Stimulated activated CD8-positive, alpha-beta memory T cell treated with anti-CD3 and anti-CD28 coated beads, Interleukin-7, amount 100 ng/mL, for 4 hours (primary cell): Measurements from ENCODE around the gene CTSC.

Experiments
- DNase-seq, 2 donors: peaks; one replicate each; pipeline ENCODE4 v3.0.0-alpha.2; 2020; ENCODE audit warnings: low read depth in 2 of 2

Gene CTSC

DNA sequence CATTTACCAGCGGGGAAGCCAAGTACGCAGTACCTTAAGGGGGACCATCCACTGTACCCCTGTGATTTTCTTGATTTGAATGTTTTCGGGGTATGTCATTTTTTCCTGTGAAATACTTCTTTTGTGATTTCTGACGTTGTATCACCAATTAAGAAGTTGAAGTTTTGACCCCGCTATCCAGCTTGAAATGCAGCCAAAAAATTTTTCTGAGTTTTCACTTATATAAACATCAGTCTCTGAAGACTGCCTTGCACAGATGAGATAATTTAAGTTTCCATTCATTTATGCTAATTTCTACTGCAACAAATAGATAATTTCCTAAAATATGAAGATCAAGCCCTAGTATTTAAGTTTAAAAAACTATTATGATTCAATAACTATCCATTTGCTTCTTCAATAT lies 20.0 kb downstream of the CTSC start:
- DNase-seq: no peak

DNA sequence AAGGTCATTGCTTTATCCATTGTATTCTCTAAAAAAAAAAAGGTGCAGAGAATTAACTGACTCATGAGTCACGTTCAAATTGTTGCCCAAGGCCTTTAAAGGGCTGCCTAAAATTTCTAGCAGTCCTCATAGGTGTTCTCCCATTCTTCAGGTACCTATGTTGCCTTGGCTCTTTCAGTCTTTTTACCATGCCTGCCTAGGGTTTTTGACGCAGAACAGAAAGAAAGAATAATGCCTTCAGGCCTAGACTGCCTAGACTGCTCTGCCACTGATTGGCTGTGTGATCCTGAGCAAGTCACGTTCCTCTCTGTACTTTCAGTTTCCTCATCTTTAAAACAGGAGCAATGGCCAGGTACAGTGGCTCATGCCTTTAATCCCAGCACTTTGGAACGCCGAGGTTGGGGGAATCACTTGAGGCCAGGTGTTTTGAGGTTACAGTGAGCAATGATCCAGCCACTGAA lies 21.5 kb downstream of the CTSC start:
- no peak for DNase-seq

DNA sequence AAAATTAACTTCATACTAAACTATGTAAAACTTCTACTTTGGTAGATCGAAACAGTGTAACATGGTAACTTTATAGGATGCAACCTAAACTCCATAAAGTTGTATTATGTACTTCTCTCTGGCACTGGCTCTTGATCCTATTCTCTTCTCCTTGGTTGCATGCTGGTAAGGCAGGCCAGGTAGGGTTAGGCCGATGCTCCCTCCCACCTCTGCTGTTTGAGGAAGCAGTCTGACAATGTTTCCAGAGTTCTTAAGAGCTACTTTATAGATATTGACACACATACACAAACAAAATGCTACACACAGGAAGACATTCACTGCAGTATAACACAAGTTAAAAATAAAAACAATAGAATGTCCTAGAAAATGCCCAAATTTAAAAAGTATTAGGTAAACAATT lies 22.5 kb downstream of the CTSC start:
- no peak for DNase-seq

DNA sequence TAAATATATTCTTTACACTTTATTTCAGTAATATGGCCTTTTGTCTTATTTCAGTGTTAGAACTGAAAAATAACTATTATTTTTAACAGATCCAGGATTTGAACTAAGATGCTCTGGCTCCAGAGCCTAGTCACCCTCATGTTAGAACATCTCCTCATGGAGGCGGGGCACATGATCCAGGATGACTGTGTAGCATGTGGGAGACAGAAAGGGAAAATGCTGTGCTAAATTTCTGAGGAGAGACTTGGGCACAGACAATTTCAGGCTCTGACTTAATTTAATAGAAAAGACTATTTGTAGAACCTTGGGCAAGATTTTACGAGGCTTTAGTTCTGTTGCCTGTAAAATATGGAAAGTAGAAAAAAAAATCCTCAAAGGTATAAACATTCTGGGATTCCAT lies 24.1 kb downstream of the CTSC start:
- DNase-seq: no peak

- no peak for DNase-seq
These were observed 24.9 kb downstream of the CTSC start for GRCh38 chr11:88312628-88313027.

- no peak for DNase-seq
These were observed 27.3 kb downstream of the CTSC start for GRCh38 chr11:88310246-88310645.

- DNase-seq: no peak
These were observed 29.0 kb downstream of the CTSC start for GRCh38 chr11:88308576-88308975.

- no peak for DNase-seq
These were observed 29.6 kb downstream of the CTSC start for GRCh38 chr11:88307749-88308425.

DNA sequence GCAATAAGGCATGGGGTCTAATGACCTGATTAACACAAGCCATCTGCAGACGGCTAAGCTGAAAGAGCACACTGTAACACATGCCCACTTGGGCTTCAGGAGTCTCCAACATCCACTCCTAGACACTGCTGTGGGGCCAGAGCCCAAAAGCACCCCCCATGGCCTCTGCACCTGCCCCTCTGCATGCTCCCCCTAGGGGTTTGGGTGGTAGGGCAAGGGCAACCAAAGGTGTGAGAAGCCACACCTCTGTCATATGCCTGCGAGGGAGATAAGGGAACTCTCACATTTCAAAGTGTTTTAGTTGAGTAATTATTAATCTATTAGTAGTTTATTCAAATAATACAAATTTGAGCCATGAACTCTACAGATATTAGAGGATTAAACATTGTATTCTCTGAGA lies 30.8 kb downstream of the CTSC start:
- DNase-seq: no peak

DNA sequence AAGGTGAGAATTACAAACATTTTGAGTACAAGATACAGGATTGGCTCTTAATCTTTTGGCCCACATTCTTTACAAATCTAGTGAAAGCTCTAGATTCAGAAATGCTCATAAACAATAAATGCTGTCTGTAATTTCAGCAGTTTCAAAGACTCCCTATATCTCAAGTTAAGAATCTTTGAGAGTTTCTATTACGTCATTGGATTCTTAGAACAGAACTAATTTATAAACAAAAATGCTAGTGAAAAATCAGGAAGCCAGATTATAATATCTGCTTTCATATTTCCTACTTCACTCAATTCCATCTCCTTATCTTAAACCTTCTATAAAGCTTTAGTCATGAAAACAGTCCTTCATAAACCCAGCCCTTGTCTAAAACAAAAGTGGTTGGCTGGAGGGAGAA lies 32.1 kb downstream of the CTSC start:
- no peak for DNase-seq

- DNase-seq: no peak
These were observed 33.2 kb downstream of the CTSC start for GRCh38 chr11:88304352-88304751.

GRCh38 chr11:88303037-88303436 lies 34.5 kb downstream of the CTSC start:
- DNase-seq: no peak

- no peak for DNase-seq
These were observed 35.9 kb downstream of the CTSC start for GRCh38 chr11:88301488-88302140.

- DNase-seq: no peak
These were observed 36.5 kb downstream of the CTSC start for GRCh38 chr11:88300888-88301487.

GRCh38 chr11:88297863-88298262 lies 39.7 kb downstream of the CTSC start:
- no peak for DNase-seq

GRCh38 chr11:88297421-88297820 lies 40.1 kb downstream of the CTSC start:
- no peak for DNase-seq

DNA sequence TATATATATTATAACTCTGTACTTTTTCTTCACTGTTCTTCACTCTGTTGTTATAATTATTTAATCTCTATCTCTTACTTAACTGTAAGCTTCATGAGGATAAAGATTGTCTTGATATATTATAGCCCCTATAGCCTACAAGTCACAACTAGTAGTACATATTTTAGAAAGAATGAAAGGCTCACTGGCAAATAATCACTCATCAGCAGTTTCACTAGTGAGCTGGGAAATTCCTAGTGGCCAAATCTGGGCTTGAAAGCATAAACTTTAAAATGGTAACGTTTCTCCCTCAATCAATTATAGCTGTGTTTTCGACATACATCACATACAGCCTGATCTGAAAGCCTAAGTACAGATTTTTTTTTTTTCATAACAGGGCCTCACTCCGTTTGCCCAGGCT lies 42.5 kb downstream of the CTSC start:
- no peak for DNase-seq

GRCh38 chr11:88293931-88294330 lies 43.6 kb downstream of the CTSC start:
- DNase-seq: no peak

- no peak for DNase-seq
These were observed 45.2 kb downstream of the CTSC start for GRCh38 chr11:88292171-88292843.

DNA sequence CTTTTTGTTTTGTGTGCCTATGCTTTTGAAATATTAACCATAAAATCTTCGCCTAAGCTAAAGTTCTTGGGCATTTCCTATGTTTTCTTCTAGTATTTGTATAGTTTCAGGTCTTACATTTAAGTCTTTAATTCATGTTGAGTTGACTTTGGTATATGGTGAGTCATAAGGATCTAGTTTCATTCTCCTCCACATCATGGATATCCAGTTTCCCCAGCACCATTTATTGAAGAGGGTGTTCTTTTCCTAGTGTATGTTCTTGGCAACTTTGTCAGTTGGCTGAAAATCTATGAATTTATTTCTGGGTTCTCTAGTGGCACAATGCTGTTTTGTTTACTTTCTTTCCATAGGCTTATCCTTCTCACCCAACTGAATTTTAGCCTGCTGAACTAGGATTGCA lies 49.0 kb downstream of the CTSC start:
- DNase-seq: no peak

- DNase-seq: no peak
These were observed 53.0 kb downstream of the CTSC start for GRCh38 chr11:88284336-88285050.
